ENCODE data around the gene KDM1B. TPM values are rescaled to one million over a fixed set of nuclear protein-coding genes. Genes with fewer than 3 reads are reported as not detected.

The KDM1B gene
- total RNA-seq, 1 donor from 2014 or later, result 20.7 TPM

DNA sequence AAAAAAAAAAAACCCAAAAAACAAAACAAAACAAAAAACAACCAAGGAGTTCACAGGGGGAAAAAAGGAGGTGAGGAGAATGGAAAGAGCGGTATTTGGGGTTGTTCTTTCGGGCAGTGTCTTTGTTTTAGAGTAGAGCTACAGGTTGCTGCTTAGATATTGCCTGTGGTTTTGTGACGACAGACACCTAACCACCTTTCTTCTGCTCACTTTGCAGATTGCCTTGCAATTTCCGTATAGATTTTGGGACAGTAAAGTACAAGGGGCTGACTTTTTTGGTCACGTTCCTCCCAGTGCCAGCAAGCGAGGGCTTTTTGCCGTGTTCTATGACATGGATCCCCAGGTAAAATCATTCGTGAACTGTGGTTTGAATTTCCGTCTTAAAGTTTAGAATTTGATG is 58.2 kb downstream of the KDM1B start:
- H3K27me3 Mint-ChIP-seq, result no peaks in the 10 kb centered on the region
- peaks cover 5% of the 10 kb centered on the region for H3K4me1 Mint-ChIP-seq (ENCODE audit: unreplicated experiment)
- DNase-seq (ENCODE audit: extremely low spot score, unreplicated experiment), result no peak
- TF ChIP-seq, protein P1, sequence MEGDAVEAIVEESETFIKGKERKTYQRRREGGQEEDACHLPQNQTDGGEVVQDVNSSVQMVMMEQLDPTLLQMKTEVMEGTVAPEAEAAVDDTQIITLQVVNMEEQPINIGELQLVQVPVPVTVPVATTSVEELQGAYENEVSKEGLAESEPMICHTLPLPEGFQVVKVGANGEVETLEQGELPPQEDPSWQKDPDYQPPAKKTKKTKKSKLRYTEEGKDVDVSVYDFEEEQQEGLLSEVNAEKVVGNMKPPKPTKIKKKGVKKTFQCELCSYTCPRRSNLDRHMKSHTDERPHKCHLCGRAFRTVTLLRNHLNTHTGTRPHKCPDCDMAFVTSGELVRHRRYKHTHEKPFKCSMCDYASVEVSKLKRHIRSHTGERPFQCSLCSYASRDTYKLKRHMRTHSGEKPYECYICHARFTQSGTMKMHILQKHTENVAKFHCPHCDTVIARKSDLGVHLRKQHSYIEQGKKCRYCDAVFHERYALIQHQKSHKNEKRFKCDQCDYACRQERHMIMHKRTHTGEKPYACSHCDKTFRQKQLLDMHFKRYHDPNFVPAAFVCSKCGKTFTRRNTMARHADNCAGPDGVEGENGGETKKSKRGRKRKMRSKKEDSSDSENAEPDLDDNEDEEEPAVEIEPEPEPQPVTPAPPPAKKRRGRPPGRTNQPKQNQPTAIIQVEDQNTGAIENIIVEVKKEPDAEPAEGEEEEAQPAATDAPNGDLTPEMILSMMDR (conservative IDR thresholded peaks at IDR 0.05), result no peak
- H3K36me3 Mint-ChIP-seq, result peaks cover 44% of the 10 kb centered on the region
- no peak overlapping the region for H3K27ac Mint-ChIP-seq
- no peaks in the 10 kb centered on the region for H3K9me3 Mint-ChIP-seq
- H3K4me3 Mint-ChIP-seq, result no peak overlapping the region

DNA sequence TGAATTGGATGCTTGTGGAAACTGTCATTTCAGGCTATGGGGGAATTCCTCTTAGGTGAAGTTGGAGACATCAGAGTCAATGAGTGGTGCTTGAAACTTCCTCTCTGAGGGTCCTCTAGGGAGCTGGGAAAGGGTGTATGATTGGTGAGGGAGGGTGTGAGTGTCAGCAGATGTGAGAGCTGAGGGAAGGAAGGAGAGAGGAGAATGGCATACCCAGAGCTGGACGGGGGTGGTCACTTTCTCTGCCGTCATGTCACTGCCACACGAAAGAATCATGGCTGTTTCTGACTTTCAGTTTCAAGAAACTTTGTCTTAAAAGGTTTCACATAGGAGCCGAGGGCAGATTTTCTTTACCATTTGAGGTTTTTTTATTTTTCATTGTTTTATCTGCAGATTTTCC is 58.8 kb downstream of the KDM1B start:
- Mint-ChIP-seq H3K4me3 (no peak overlapping the region), H3K27ac (no peak overlapping the region), H3K36me3 (peaks cover 46% of the 10 kb centered on the region), H3K4me1 (ENCODE audit: unreplicated experiment) (peaks cover 5% of the 10 kb centered on the region), H3K9me3 (no peaks in the 10 kb centered on the region), H3K27me3 (no peaks in the 10 kb centered on the region)
- no peak for DNase-seq (ENCODE audit: extremely low spot score, unreplicated experiment)
- TF ChIP-seq, protein P1 (conservative IDR thresholded peaks at IDR 0.05), result no peak

DNA sequence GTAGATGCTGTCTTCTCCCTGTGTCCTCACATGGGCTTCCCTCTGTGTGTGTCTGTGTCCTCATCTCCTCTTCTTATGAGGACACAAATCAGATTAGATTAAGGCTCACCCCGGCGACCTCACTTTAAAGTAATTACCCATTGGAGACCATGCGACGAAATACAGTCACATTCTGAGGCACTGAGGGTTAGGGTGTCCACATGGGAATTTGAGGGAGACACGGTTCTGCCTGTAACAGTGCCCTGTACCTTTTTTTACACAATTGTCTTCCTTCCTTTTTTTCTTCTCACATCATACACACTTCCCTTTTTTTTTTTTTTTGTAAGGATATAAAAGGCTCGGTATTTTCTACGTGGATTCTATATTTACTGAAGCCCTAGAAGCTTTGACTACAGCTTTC is 60.2 kb downstream of the KDM1B start:
- no peaks in the 10 kb centered on the region for H3K27me3 Mint-ChIP-seq
- peaks cover 5% of the 10 kb centered on the region for H3K4me1 Mint-ChIP-seq (ENCODE audit: unreplicated experiment)
- peaks cover 46% of the 10 kb centered on the region for H3K36me3 Mint-ChIP-seq
- H3K27ac Mint-ChIP-seq, result no peak overlapping the region
- DNase-seq (ENCODE audit: extremely low spot score, unreplicated experiment), result no peak
- TF ChIP-seq, protein P1 (conservative IDR thresholded peaks at IDR 0.05), result no peak
- no peaks in the 10 kb centered on the region for H3K9me3 Mint-ChIP-seq
- H3K4me3 Mint-ChIP-seq, result no peak overlapping the region

DNA sequence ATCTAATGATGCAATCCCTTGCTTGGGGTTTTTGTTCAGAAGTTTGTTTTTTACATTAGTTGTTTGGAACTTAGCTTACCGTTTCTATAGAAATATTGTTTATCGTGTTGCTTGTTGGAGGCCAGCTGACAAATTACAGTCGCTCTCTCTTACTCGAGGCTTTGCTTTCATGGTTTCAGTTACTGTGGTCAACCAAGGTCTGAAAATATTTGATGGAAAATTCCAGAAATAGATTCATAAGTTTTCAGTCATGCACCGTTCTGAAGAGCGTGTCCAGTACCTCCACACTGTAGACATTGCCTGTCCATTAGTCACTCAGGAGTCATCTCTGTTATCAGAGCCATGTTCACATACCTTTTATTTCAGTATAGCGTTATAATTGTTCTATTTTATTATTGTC is 61.2 kb downstream of the KDM1B start:
- H3K4me3 Mint-ChIP-seq, result no peak overlapping the region
- no peak for DNase-seq (ENCODE audit: extremely low spot score, unreplicated experiment)
- peaks cover 5% of the 10 kb centered on the region for H3K4me1 Mint-ChIP-seq (ENCODE audit: unreplicated experiment)
- TF ChIP-seq, protein P1 (conservative IDR thresholded peaks at IDR 0.05), result no peak
- peaks cover 50% of the 10 kb centered on the region for H3K36me3 Mint-ChIP-seq
- H3K27me3 Mint-ChIP-seq, result no peaks in the 10 kb centered on the region
- peak overlapping the region; percentile 3 for H3K27ac Mint-ChIP-seq
- H3K9me3 Mint-ChIP-seq, result no peaks in the 10 kb centered on the region

DNA sequence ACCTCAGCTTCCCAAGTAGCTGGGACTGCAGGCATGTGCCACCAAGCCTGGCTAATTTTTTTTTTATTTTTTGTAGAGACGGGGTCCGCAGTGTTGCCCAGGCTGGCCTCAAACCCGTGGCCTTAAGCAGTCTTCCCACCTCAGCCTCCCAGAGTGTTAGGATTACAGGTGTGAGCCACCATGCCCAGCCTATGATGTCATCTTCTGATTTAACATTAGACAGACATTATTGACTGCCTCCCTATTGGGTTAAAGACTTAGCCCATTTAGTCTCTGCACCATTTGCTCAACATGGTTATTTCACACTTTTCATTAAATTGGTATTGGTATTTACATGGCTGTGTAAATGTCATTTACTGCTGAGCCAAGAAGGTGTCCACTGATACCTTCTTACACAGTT is 63.0 kb downstream of the KDM1B start:
- TF ChIP-seq, protein P1 (conservative IDR thresholded peaks at IDR 0.05), result no peak
- Mint-ChIP-seq H3K36me3 (peaks cover 54% of the 10 kb centered on the region), H3K9me3 (no peaks in the 10 kb centered on the region), H3K27ac (no peak overlapping the region), H3K4me1 (ENCODE audit: unreplicated experiment) (peaks cover 5% of the 10 kb centered on the region), H3K27me3 (no peaks in the 10 kb centered on the region), H3K4me3 (no peak overlapping the region)
- DNase-seq (ENCODE audit: extremely low spot score, unreplicated experiment), result no peak

DNA sequence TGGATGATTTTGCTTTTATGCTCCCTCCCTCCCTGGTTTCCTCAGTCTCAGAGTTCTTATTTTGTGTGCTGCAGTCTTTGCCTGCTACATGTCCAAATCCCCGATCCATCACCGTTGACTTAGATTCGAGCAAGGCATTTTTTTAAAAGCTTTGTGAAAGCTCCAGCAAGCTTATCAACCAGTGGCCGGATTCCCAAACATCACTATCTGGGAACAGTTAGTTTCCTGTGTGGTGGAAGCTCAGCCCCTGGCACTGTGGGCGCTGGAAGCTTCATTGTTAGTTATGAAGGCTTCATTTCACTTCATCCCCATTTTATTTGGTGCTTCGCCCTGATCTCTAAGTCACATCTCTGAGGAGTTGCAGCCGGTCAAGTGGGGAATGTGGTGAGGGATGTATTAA is 64.4 kb downstream of the KDM1B start:
- TF ChIP-seq, protein P1 (conservative IDR thresholded peaks at IDR 0.05), result no peak
- Mint-ChIP-seq H3K9me3 (no peaks in the 10 kb centered on the region), H3K4me3 (no peak overlapping the region), H3K36me3 (peaks cover 46% of the 10 kb centered on the region), H3K27me3 (no peaks in the 10 kb centered on the region), H3K27ac (no peak overlapping the region), H3K4me1 (ENCODE audit: unreplicated experiment) (no peaks in the 10 kb centered on the region)
- DNase-seq (ENCODE audit: extremely low spot score, unreplicated experiment), result no peak

Data from type B pancreatic cell (in vitro differentiated cells).